Central memory CD4-positive, alpha-beta T cell (primary cell): ENCODE measurements around the gene GRAMD2A.

Experiments
- DNase-seq: peaks from one replicate; pipeline ENCODE4 v3.0.0; 2022

Gene GRAMD2A

DNA sequence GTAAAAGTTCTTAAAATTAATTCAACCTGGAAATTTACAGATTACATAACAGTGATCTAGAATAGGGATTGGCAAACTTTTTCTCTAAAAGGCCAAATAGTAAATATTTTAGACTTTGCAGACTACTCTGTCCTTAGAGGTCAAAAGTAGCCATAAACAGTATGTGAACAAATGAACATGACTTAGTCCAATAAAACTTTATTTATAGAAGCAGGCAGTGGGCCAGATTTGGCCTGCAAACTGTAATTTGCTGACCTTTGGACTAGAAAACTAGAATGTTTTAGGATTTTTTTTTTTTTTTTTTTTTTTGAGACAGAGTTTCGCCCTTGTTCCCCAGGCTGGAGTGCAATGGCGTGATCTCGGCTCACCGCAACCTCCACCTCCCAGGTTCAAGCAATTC, 67.3 kb downstream of the GRAMD2A start:
- no peak for DNase-seq

DNA sequence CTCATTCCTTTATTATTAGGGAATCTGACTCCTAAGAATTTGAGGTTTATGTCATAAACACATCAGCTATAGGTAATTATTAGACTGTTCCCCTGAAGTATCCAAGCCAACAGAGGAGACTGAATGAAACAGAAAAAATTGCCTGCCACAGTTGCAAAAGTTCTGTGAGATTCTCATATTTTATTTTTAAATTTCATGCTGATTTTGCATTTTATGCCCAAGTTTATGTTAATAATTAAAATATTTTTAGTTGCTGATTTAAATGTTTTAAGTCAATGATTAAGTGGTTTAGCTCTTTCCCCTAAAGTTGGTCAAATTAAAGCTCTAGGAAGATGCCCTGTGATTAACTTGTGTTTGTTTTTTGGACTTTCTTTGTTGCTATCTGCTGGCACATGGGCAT, 69.2 kb downstream of the GRAMD2A start:
- no peak for DNase-seq

GRCh38 chr15:72127724-72128322, 69.8 kb downstream of the GRAMD2A start:
- no peak for DNase-seq

- no peak for DNase-seq
Measured at GRCh38 chr15:72124218-72124617, 73.4 kb downstream of the GRAMD2A start.

- DNase-seq = peak; percentile 98
Measured at GRCh38 chr15:72118017-72118978, 79.3 kb downstream of the GRAMD2A start, which contains the start of the genes MYO9A and SENP8. Gene MYO9A, minus strand, starts transcription at chr15:72118150. Its CDS starts 71,587 bp downstream, at chr15:72046563. Gene SENP8, plus strand, starts transcription at chr15:72118403. Its CDS starts 21,221 bp downstream, at chr15:72139624.

DNA sequence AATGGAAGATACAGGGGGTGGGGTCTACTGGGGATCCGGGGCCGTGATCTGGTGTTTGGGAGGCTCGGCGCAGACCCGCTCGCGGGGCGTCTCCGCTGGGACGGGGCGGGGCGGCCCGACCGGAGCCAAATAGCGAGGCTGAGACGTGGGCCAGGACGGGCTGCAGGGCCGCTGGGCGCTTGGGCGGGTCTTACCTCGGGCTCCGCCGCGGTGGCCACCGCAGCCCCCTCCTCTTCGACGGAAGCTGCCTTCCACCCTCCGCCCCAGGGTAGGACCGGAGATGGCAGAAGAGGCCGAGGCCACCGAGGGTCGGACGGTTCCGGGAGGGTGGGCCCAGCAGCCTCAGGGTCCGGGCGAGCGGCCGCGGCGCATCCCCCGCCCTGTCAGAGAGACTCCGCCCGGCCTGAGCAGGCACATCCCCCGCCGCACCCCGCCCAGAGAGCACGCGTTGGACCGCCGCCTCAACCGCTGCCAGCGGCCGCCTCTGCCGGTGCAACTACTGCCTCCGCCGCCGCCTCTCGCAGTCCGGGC, 80.0 kb downstream of the GRAMD2A start:
- peak; percentile 55 for DNase-seq

- peak; percentile 12 for DNase-seq
Measured at GRCh38 chr15:72116731-72117485, 80.7 kb downstream of the GRAMD2A start.

- DNase-seq = no peak
Measured at GRCh38 chr15:72113347-72114031, 84.1 kb downstream of the GRAMD2A start.

- DNase-seq = no peak
Measured at GRCh38 chr15:72112805-72113204, 84.8 kb downstream of the GRAMD2A start.

GRCh38 chr15:72112116-72112515, 85.5 kb downstream of the GRAMD2A start:
- no peak for DNase-seq

DNA sequence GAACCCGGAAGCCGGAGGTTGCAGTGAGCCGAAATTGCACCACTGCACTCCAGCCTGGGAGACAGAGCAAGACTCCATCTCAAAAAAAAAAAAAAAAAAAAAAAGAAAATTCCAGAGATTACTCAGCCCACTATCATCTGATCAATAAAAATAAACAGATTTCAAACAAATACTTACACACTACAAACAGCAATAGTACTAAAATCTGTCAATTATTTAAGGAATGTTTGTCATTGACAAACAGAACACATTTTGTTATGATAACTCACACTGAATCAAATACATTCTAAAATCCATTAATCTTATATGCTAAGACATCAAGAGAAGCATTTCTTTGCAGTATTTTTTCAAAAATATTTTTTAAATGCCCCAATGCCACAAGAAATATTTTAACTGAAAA, 87.2 kb downstream of the GRAMD2A start:
- no peak for DNase-seq
